HG02970 (cell line): ENCODE measurements around the gene MB21D2.
"Not testable (repeated sequence)": the region's sequence is repeated elsewhere in the genome, so short reads cannot be mapped to it uniquely, and the experiment has no call there.

Experiments
- ATAC-seq: cut with Tn5 transposase; IDR thresholded peaks from one replicate; pipeline ENCODE4 v1.9.1; 2021; ENCODE audit warnings: mild to moderate bottlenecking, moderate library complexity, moderate number of reproducible peaks; ENCODE audit not compliant: unreplicated experiment, low FRiP score

MB21D2 gene

GRCh38 chr3:192817053-192817452, 100.6 kb downstream of the MB21D2 start:
- ATAC-seq = no peak

GRCh38 chr3:192816351-192816750, 101.3 kb downstream of the MB21D2 start:
- no peak for ATAC-seq

GRCh38 chr3:192812743-192813383, 104.8 kb downstream of the MB21D2 start:
- ATAC-seq = no peak

DNA sequence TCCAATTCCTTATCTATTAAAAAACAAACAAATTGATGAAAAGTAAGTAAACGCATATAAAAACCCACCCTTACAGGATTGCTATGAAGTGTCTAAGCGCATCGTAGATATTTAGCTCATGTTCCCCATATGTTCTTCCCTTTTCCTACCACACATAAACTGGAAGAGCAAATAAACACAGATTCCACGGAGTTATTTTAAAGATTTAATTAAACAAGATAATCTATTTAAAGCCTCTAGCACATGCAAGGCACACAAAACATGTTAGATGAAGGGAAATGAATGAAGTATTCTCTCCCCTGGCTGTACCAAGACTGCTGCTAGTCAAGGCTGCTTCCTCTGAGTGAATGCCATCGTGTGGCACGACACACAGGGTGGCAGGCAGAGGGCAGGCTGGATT, 111.9 kb downstream of the MB21D2 start:
- ATAC-seq = no peak

- ATAC-seq = no peak
These were observed 113.2 kb downstream of the MB21D2 start for GRCh38 chr3:192804502-192804901.

GRCh38 chr3:192802957-192803899, 114.4 kb downstream of the MB21D2 start:
- no peak for ATAC-seq

GRCh38 chr3:192801985-192802384, 115.7 kb downstream of the MB21D2 start:
- no peak for ATAC-seq

GRCh38 chr3:192799721-192800120, 117.9 kb downstream of the MB21D2 start:
- ATAC-seq = no peak

DNA sequence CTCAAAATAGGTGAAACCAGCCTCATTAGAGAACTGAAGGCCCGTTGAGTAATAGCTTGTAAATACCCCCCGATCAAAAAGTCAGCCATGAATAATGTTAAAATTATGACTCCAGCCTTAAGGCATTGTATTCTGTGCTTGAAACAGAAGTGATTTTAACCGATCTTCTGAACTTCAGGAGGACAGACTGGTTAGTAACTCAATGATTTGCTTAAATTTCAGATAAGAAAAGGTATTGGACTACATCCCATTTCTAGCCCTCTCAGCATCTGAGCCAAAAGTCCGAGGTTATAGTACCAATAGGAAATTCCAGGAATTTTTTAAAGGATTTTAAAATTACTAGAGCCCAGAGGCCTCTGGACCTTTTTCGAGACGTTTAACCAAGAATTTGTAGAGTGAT, 122.6 kb downstream of the MB21D2 start:
- ATAC-seq = no peak

DNA sequence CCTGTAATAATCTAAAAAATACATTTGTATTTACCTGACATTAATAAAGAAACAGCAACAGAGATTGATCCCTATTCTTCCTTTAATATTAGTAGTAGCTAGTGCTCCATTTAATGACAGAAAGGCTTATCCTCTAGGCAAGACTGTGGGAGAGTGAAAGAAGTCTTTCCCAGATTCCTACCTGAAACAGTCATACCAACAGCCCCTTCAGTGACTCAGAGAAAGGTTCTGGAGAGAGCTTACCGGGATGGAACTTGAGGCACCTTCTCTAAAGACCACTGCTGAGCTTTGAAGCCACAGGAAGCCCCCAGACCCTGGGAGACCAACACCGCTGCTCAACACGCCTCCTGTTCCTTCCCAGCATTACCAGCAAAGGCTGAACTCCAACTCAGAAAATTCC, 123.4 kb downstream of the MB21D2 start:
- no peak for ATAC-seq

- not testable (repeated sequence) for ATAC-seq
These were observed 128.7 kb downstream of the MB21D2 start for GRCh38 chr3:192788816-192789515.

GRCh38 chr3:192778508-192778907, 139.1 kb downstream of the MB21D2 start:
- ATAC-seq = no peak

- ATAC-seq = not testable (repeated sequence)
These were observed 143.3 kb downstream of the MB21D2 start for GRCh38 chr3:192774341-192774740.

- no peak for ATAC-seq
These were observed 145.3 kb downstream of the MB21D2 start for GRCh38 chr3:192772240-192772894.

DNA sequence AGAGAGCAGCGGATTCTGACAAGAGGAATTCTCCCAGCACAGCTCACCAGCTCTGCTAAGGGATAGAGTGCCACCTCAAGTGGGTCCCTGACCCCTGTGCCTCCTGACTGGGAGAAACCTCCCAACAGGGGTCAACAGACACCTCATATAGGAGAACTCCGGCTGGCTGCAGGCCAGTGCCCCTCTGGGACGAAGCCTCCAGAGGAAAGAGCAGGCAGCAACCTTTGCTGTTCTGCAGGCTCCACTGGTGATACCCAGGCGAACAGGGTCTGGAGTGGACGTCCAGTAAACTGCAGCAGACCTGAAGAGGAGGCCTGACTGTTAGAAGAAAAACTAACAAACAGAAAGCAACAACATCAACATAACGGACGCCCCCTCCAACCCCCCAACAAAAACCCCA, 159.0 kb downstream of the MB21D2 start:
- ATAC-seq = no peak

DNA sequence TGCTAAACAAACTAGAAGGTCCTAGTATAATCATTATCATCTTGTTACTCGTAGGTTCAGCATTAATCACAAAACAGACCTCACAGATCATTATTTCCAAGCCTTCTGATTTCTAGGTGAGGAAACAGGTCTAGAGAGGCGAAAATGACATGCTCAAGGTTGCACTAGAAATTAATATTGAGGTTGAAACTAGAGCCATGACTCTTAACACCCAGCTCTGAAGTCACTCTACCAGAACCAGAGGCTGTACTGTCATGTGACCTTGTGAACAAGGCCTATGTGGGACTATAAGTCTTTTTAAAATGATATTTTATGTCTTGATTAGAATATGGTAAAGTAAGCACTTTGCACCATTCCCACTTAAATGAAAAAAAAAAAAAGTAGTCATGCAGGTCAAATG, 166.5 kb downstream of the MB21D2 start:
- ATAC-seq = no peak

- ATAC-seq = no peak
These were observed 167.5 kb downstream of the MB21D2 start for GRCh38 chr3:192750201-192750600.

DNA sequence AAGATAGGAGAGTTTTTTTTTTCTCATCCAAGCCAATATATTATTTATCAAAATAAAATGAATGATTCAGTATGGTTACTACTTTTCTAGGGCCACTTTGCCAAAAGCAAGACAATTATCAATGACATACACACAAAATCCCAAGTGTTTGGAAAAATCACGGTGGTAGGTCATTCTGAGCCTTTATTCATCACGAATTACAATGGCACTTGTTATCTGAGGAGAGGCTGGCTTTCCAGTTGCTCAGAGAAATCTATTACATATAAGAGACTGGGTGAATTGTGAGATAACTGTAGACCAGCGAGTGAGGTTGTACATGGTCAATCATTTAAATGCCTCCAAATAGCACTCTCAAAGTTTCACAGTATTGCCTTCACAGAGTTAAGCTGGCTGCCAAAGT, 169.9 kb downstream of the MB21D2 start:
- no peak for ATAC-seq

GRCh38 chr3:192747145-192747544, 170.5 kb downstream of the MB21D2 start:
- no peak for ATAC-seq
